H1 (cell line): Measurements from ENCODE around the gene ING5. TPM values are rescaled to one million over a fixed set of nuclear protein-coding genes. Genes with fewer than 3 reads are reported as not detected.

Source experiments
- CBX5 ChIP-seq: fragments of 300-800, 300-1000 bp; sonication (generic); IDR thresholded peaks from 2 replicates; pipeline ENCODE4 v1.7.1; 2016; ENCODE audit warnings: antibody characterized with exemption, low read length, low read depth
- CHD7 ChIP-seq: fragments of 300-600 bp; sonication (generic); IDR thresholded peaks from 2 replicates; pipeline ENCODE4 v1.7.1; 2012; ENCODE audit warnings: low read length, moderate library complexity, mild to moderate bottlenecking, inconsistent platforms; ENCODE audit not compliant: insufficient replicate concordance
- KDM5A ChIP-seq: fragments of 200-600 bp; IDR thresholded peaks from 2 replicates; pipeline ENCODE4 v1.7.1; 2012; ENCODE audit warnings: mild to moderate bottlenecking, low read length, inconsistent platforms, mixed read lengths
- MAFK ChIP-seq: IDR thresholded peaks from 2 replicates; pipeline ENCODE4 v1.6.1; 2012; ENCODE audit warnings: low read depth, mild to moderate bottlenecking, improper control_type of control experiment, low read length
- PHF8 ChIP-seq: fragments of 200-600 bp; sonication (generic); conservative IDR thresholded peaks from 2 replicates; pipeline ENCODE4 v1.7.1; 2012; ENCODE audit warnings: low read depth, mild to moderate bottlenecking, inconsistent platforms, low read length, moderate library complexity
- POLR2A ChIP-seq, 2 experiments: IDR thresholded peaks; 1 replicate in 1 of 2; 2 replicates in 1 of 2; pipeline ENCODE4 v1.6.1; 2011; ENCODE audit warnings: low read depth in 2 of 2, low read length in 2 of 2, mild to moderate bottlenecking in 2 of 2; ENCODE audit errors: control extremely low read depth in 1 of 2
- POLR2AphosphoS5 ChIP-seq: IDR thresholded peaks from 2 replicates; pipeline ENCODE4 v1.6.1; 2011; ENCODE audit warnings: low read depth, low read length
- RFX5 ChIP-seq: IDR thresholded peaks from 2 replicates; pipeline ENCODE4 v1.6.1; 2011; ENCODE audit warnings: low read depth, low read length, improper control_type of control experiment, borderline replicate concordance
- RXRA ChIP-seq: IDR thresholded peaks from 2 replicates; pipeline ENCODE4 v1.6.1; 2011; ENCODE audit warnings: low read depth, mild to moderate bottlenecking, low read length, moderate library complexity; ENCODE audit not compliant: insufficient read depth
- USF2 ChIP-seq: IDR thresholded peaks from 2 replicates; pipeline ENCODE4 v1.6.1; 2011; ENCODE audit warnings: low read length, improper control_type of control experiment
- polyA plus RNA-seq, 7 experiments: library from polyadenylated mRNA; depleted of rRNA in 3 of 7; stranded (reverse) in 5 of 7; unstranded in 2 of 7; fragments of >200 nt in 5 of 7; fragments of 200-250 nt in 2 of 7; gene quantifications; 1 replicate in 5 of 7; 2 replicates in 1 of 7; 4 replicates in 1 of 7; pipeline versions ENCODE4 v1.2.1 to v1.2.3, GENCODE V29; 2011 to 2013; ENCODE audit warnings: missing spikeins in 2 of 7, mixed read lengths in 2 of 7
- total RNA-seq: library from RNA; stranded (reverse); fragmentation: NEBNext Ultra II Directional; extraction: Animal tissue kit (Norgen Biotek cat#: 25700); gene quantifications from 2 replicates; pipeline ENCODE4 v1.2.1, GENCODE V29; 2021

ING5 gene
- total and polyA plus RNA-seq, 2 of the 8 experiments (the other 6 are each of a cell fraction or from before 2014, with no cell fraction given) = 41.5 to 47.4 TPM

- TF ChIP-seq CHD7 (no peak), CBX5 (no peak), RXRA (no peak), POLR2AphosphoS5 (no peak), MAFK (no peak), RFX5 (no peak), USF2 (no peak), KDM5A (no peak), POLR2A (IDR thresholded peaks at IDR 0.05; ENCODE audit: control extremely low read depth in 1 of 2, low read depth in 2 of 2, low read length in 2 of 2) (no peak), PHF8 (no peak)
- TF ChIP-seq, all 59 proteins: peak for 0
Observed at GRCh38 chr2:241721852-241722251, 20.0 kb downstream of the ING5 start (continued).
